Osteoblast (primary cell): ENCODE measurements around the gene TBX4. TPM values are rescaled to one million over a fixed set of nuclear protein-coding genes. Genes with fewer than 3 reads are reported as not detected.

ENCODE experiments used
- DNase-seq: peaks from one replicate; pipeline ENCODE4 v3.0.0; 2011; ENCODE audit warnings: low spot score, mixed read lengths; ENCODE audit not compliant: insufficient read length; ENCODE audit errors: missing footprints
- H2AFZ ChIP-seq: 2 replicates; pipeline ENCODE4 v1.6.0; 2011; ENCODE audit warnings: mild to moderate bottlenecking, low read length
- H3K27ac ChIP-seq: 2 replicates; pipeline ENCODE4 v1.5.1; 2011; ENCODE audit warnings: mild to moderate bottlenecking, low read depth, low read length, moderate library complexity
- H3K27me3 ChIP-seq: 2 replicates; pipeline ENCODE4 v1.6.0; 2012; ENCODE audit warnings: mild to moderate bottlenecking, control low read depth, inconsistent platforms, low read length, moderate library complexity; ENCODE audit not compliant: insufficient read depth
- H3K36me3 ChIP-seq: 2 replicates; pipeline ENCODE4 v1.5.1; 2011; ENCODE audit warnings: mild to moderate bottlenecking, low read length, control low read depth, moderate library complexity; ENCODE audit not compliant: insufficient read depth
- H3K4me1 ChIP-seq: 2 replicates; pipeline ENCODE4 v1.5.1; 2011; ENCODE audit warnings: mild to moderate bottlenecking, low read length, control low read depth, moderate library complexity; ENCODE audit not compliant: insufficient read depth
- H3K4me2 ChIP-seq: 2 replicates; pipeline ENCODE4 v1.6.0; 2011; ENCODE audit warnings: mild to moderate bottlenecking, low read length; ENCODE audit not compliant: insufficient read depth
- H3K4me3 ChIP-seq: fragments of 200-600 bp; sonication (generic); 3 replicates; pipeline ENCODE4 v1.5.1; 2012; ENCODE audit warnings: mild to moderate bottlenecking, low read length, inconsistent platforms; ENCODE audit not compliant: insufficient read depth
- H3K79me2 ChIP-seq: 2 replicates; pipeline ENCODE4 v1.6.0; 2012; ENCODE audit warnings: mild to moderate bottlenecking, low read length, control low read depth, inconsistent platforms; ENCODE audit not compliant: insufficient read depth
- H3K9me3 ChIP-seq: 2 replicates; pipeline ENCODE4 v1.5.1; 2011; ENCODE audit warnings: low read depth, low read length, control low read depth
- H4K20me1 ChIP-seq: 2 replicates; pipeline ENCODE4 v1.6.0; 2012; ENCODE audit warnings: mild to moderate bottlenecking, low read length, control low read depth; ENCODE audit not compliant: insufficient read depth
- CTCF ChIP-seq: IDR thresholded peaks from 2 replicates; pipeline ENCODE4 v1.5.1; 2011; ENCODE audit warnings: mild to moderate bottlenecking, low read depth, low read length, moderate library complexity; ENCODE audit errors: extremely low read depth
- total RNA-seq: library from RNA; depleted of rRNA; stranded (reverse); fragments of >200 nt; gene quantifications from 2 replicates; pipeline ENCODE4 v1.2.3, GENCODE V29; 2012

TBX4 gene
- total RNA-seq, 1 donor: not detected

- H3K27ac ChIP-seq: no peak overlapping the region
- peaks cover 3% of the 10 kb centered on the region for H3K4me1 ChIP-seq
Measured at GRCh38 chr17:61475726-61476125, 23.5 kb downstream of the TBX4 start.

GRCh38 chr17:61476476-61477203 lies 24.4 kb downstream of the TBX4 start:
- H3K79me2 ChIP-seq: no peaks in the 10 kb centered on the region
- no peak overlapping the region for H3K4me3 ChIP-seq
- no peak overlapping the region for H3K4me2 ChIP-seq
- no peak overlapping the region for H2AFZ ChIP-seq
- DNase-seq: no peak
- no peaks in the 10 kb centered on the region for H3K36me3 ChIP-seq
- peaks cover 5% of the 10 kb centered on the region for H3K27me3 ChIP-seq
- no peaks in the 10 kb centered on the region for H3K9me3 ChIP-seq
- no peaks in the 10 kb centered on the region for H4K20me1 ChIP-seq
- no peak for TF ChIP-seq CTCF
- no peak overlapping the region for H3K27ac ChIP-seq
- peaks cover 3% of the 10 kb centered on the region for H3K4me1 ChIP-seq

More at GRCh38 chr17:61475726-61476125, 23.5 kb downstream of the TBX4 start:
- H3K9me3 ChIP-seq: no peaks in the 10 kb centered on the region
- no peaks in the 10 kb centered on the region for H3K36me3 ChIP-seq
- no peak overlapping the region for H3K4me2 ChIP-seq
- no peak for TF ChIP-seq CTCF
- H4K20me1 ChIP-seq: no peaks in the 10 kb centered on the region
- no peak overlapping the region for H2AFZ ChIP-seq
- no peak overlapping the region for H3K4me3 ChIP-seq
- H3K27me3 ChIP-seq: peaks cover 3% of the 10 kb centered on the region
- H3K79me2 ChIP-seq: no peaks in the 10 kb centered on the region
- DNase-seq: no peak

GRCh38 chr17:61477204-61477834 lies 25.1 kb downstream of the TBX4 start:
- Histone ChIP-seq H3K4me1 (peaks cover 3% of the 10 kb centered on the region), H3K79me2 (no peaks in the 10 kb centered on the region), H2AFZ (no peak overlapping the region), H3K4me3 (no peak overlapping the region), H3K9me3 (no peaks in the 10 kb centered on the region), H3K36me3 (no peaks in the 10 kb centered on the region), H3K27ac (no peak overlapping the region), H3K4me2 (no peak overlapping the region), H3K27me3 (peaks cover 5% of the 10 kb centered on the region), H4K20me1 (no peaks in the 10 kb centered on the region)
- no peak for TF ChIP-seq CTCF
- no peak for DNase-seq

- no peak overlapping the region for H2AFZ ChIP-seq
- H3K4me3 ChIP-seq: no peak overlapping the region
- TF ChIP-seq CTCF: no peak
- H3K4me2 ChIP-seq: no peak overlapping the region
- no peaks in the 10 kb centered on the region for H3K79me2 ChIP-seq
- H3K4me1 ChIP-seq: peaks cover 3% of the 10 kb centered on the region
- H3K27me3 ChIP-seq: peaks cover 5% of the 10 kb centered on the region
- H4K20me1 ChIP-seq: no peaks in the 10 kb centered on the region
- no peaks in the 10 kb centered on the region for H3K9me3 ChIP-seq
- no peak overlapping the region for H3K27ac ChIP-seq
- no peak for DNase-seq
- no peaks in the 10 kb centered on the region for H3K36me3 ChIP-seq
Measured at GRCh38 chr17:61478026-61478789, 26.0 kb downstream of the TBX4 start.
